ENCODE results near the gene SLC17A5. TPM values are rescaled to one million over a fixed set of nuclear protein-coding genes. Genes with fewer than 3 reads are reported as not detected.
A peak's percentile ranks its signal among the peaks of the same experiment; 100 is the strongest.
"Not testable (repeated sequence)": the region's sequence is repeated elsewhere in the genome, so short reads cannot be mapped to it uniquely, and the experiment has no call there.

Gene SLC17A5
- total and polyA plus RNA-seq, 2 donors (not counting 1 experiment from before 2014, with no cell fraction given) = 2.1 to 8.0 TPM

DNA sequence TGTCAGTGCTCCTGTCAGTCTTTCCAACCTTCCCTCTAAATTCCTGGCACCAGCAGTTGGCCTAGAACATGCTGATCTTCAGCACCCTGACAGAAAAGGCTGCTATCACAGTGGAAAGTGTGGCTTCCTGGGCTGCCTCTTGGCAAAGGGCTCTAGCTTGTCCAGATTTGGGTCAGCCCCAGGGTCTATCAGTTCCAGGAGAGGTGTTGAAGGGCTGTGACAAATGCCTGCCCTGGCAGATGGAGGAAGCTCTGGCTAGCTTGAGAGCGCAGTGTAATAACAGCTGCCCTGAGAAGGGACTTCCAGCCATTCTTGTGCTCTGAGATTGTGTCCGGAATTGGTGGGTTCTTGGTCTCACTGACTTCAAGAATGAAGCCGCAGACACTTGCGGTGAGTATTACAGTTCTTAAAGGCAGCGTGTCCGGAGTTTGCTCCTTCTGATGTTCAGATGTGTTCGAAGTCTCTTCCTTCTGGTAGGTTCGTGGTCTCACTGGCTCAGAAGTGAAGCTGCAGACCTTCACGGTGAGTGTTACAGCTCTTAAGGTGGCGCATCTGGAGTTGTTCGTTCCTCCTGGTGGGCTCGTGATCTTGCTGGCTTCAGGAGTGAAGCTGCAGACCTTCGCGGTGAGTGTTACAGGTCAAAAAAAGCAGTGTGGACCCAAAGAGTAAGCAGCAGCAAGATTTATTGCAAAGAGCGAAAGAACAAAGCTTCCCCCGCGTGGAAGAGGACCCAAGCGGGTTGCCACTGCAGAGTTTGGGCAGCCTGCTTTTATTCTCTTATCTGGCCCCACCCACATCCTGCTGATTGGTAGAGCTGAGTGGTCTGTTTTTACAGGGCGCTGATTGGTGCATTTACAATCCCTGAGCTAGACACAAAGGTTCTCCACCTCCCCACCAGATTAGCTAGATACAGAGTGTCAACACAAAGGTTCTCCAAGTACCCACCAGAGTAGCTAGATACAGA lies 82.3 kb downstream of the SLC17A5 start:
- H3K9ac ChIP-seq (ENCODE audit: low read length); H3K79me2 ChIP-seq (ENCODE audit: control insufficient read depth, insufficient read depth, low read length); H2AFZ ChIP-seq (ENCODE audit: insufficient read depth, low read depth, low read length, poor library complexity, severe bottlenecking); DNase-seq; H3K27ac ChIP-seq (ENCODE audit: low read length in 2 of 2); intact Hi-C loops (cut with micrococcal nuclease); H3K4me2 ChIP-seq (replicated peaks; ENCODE audit: low read depth, low read length, poor library complexity, severe bottlenecking); H3K9me3 Mint-ChIP-seq (ENCODE audit: insufficient read depth); H3K4me1 ChIP-seq (ENCODE audit: control insufficient read depth in 2 of 2, insufficient read depth in 2 of 2, low read length in 2 of 2); ATAC-seq (ENCODE audit: low read depth); H3K9me3 ChIP-seq (ENCODE audit: control extremely low read depth in 1 of 3, control insufficient read depth in 2 of 3, insufficient read depth in 1 of 3, low read length in 2 of 3); H4K20me1 ChIP-seq (ENCODE audit: control insufficient read depth, insufficient read depth, low read length, poor library complexity, severe bottlenecking); H3K36me3 ChIP-seq (replicated peaks in 1 of 2; ENCODE audit: control extremely low read depth in 1 of 2, control insufficient read depth in 1 of 2, extremely low read depth in 1 of 2, insufficient read depth in 2 of 2, low read length in 1 of 2); H3K4me1 Mint-ChIP-seq; H3K27me3 ChIP-seq (replicated peaks in 1 of 4; ENCODE audit: control extremely low read depth in 1 of 4, control insufficient read depth in 3 of 4, insufficient read depth in 4 of 4, low read length in 3 of 4); H3K27me3 Mint-ChIP-seq: not testable (repeated sequence)
- 62% methylated on average over 14 of the region's 19 CpGs for WGBS (ENCODE audit: insufficient coverage)
- Mint-ChIP-seq H3K4me3 (peak overlapping the region; percentile 70), H3K27ac (peak overlapping the region; percentile 20)
- H3K4me3 ChIP-seq (ENCODE audit: control extremely low read depth in 1 of 5, extremely low read depth in 1 of 5, insufficient read depth in 1 of 5, low read depth in 2 of 5, low read length in 4 of 5) = peak overlapping the region in 1 of 5 experiments; percentile 20
- ChIA-PET POLR2A (interaction anchor here (0.6 kb wide), 1 partner anchor 14 kb away, joined by 10 read pairs; no protein-coding TSS in a partner anchor), CTCF (interaction anchor here (0.9 to 2.4 kb wide), 2 partner anchors 9 to 14 kb away, joined by 3 to 6 read pairs; no protein-coding TSS in a partner anchor)

DNA sequence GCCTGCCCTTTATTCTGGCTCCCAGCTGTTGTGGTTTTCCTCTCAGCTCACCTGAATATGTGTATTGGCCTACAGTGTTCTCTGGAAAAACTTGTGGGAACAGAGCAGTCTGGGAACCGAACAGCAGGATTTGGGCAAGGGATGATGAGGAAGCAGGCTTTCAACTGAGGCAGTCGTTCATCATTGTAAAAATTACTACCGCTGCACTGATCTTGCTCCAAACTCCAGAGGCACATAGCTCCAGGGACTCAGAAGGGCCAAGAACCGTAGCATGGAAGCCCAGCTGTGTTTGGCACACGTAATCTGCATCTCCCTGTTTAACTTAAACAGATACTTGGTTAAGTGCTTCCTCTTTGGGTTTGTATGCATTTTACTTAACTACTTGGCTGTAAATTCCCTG lies 84.7 kb downstream of the SLC17A5 start:
- peaks cover 5% of the 10 kb centered on the region for H3K4me1 Mint-ChIP-seq
- Histone ChIP-seq H3K9me3 (ENCODE audit: control extremely low read depth in 1 of 3, control insufficient read depth in 2 of 3, insufficient read depth in 1 of 3, low read length in 2 of 3) (peaks cover 0 to 4% (median 0%) of the 10 kb centered on the region in 3 donors), H3K9ac (ENCODE audit: low read length) (no peak overlapping the region), H3K27ac (ENCODE audit: low read length in 2 of 2) (no peak overlapping the region), H2AFZ (ENCODE audit: insufficient read depth, low read depth, low read length, poor library complexity, severe bottlenecking) (no peak overlapping the region), H3K27me3 (replicated peaks in 1 of 4; ENCODE audit: control extremely low read depth in 1 of 4, control insufficient read depth in 3 of 4, insufficient read depth in 4 of 4, low read length in 3 of 4) (no peaks in the 10 kb centered on the region), H3K79me2 (ENCODE audit: control insufficient read depth, insufficient read depth, low read length) (no peaks in the 10 kb centered on the region), H3K4me2 (replicated peaks; ENCODE audit: low read depth, low read length, poor library complexity, severe bottlenecking) (no peak overlapping the region), H3K4me1 (ENCODE audit: control insufficient read depth in 2 of 2, insufficient read depth in 2 of 2, low read length in 2 of 2) (no peaks in the 10 kb centered on the region), H3K4me3 (ENCODE audit: control extremely low read depth in 1 of 5, extremely low read depth in 1 of 5, insufficient read depth in 1 of 5, low read depth in 2 of 5, low read length in 4 of 5) (no peak overlapping the region), H3K36me3 (replicated peaks in 1 of 2; ENCODE audit: control extremely low read depth in 1 of 2, control insufficient read depth in 1 of 2, extremely low read depth in 1 of 2, insufficient read depth in 2 of 2, low read length in 1 of 2) (no peaks in the 10 kb centered on the region), H4K20me1 (ENCODE audit: control insufficient read depth, insufficient read depth, low read length, poor library complexity, severe bottlenecking) (no peaks in the 10 kb centered on the region)
- CTCF ChIA-PET = no interaction called here
- POLR2A ChIA-PET = no interaction called here
- H3K27me3 Mint-ChIP-seq = no peaks in the 10 kb centered on the region
- H3K27ac Mint-ChIP-seq = no peak overlapping the region
- 85% methylated on average over 4 of the region's 5 CpGs for WGBS (ENCODE audit: insufficient coverage)
- intact Hi-C loops (cut with micrococcal nuclease) = no loop called here
- DNase-seq = no peak
- H3K4me3 Mint-ChIP-seq = no peak overlapping the region
- no peaks in the 10 kb centered on the region for H3K9me3 Mint-ChIP-seq (ENCODE audit: insufficient read depth)
- no peak for ATAC-seq (ENCODE audit: low read depth)
- no peak for TF ChIP-seq EZH2 (IDR thresholded peaks at IDR 0.05; ENCODE audit: borderline replicate concordance, insufficient read depth, low read depth, low read length, poor library complexity, severe bottlenecking)
- TF ChIP-seq, protein P1, sequence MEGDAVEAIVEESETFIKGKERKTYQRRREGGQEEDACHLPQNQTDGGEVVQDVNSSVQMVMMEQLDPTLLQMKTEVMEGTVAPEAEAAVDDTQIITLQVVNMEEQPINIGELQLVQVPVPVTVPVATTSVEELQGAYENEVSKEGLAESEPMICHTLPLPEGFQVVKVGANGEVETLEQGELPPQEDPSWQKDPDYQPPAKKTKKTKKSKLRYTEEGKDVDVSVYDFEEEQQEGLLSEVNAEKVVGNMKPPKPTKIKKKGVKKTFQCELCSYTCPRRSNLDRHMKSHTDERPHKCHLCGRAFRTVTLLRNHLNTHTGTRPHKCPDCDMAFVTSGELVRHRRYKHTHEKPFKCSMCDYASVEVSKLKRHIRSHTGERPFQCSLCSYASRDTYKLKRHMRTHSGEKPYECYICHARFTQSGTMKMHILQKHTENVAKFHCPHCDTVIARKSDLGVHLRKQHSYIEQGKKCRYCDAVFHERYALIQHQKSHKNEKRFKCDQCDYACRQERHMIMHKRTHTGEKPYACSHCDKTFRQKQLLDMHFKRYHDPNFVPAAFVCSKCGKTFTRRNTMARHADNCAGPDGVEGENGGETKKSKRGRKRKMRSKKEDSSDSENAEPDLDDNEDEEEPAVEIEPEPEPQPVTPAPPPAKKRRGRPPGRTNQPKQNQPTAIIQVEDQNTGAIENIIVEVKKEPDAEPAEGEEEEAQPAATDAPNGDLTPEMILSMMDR (IDR thresholded peaks at IDR 0.05) = no peak
